Stimulated activated CD4-positive, alpha-beta T cell treated with anti-CD3 and anti-CD28 coated beads, TNF-alpha, amount 100 ng/mL, for 48 hours (primary cell): Measurements from ENCODE around the gene CDH23.

Experiments
- DNase-seq, 3 donors: peaks; one replicate each; pipeline ENCODE4 v3.0.0-alpha.2; 2020; ENCODE audit warnings: low read depth in 3 of 3

CDH23 gene

DNA sequence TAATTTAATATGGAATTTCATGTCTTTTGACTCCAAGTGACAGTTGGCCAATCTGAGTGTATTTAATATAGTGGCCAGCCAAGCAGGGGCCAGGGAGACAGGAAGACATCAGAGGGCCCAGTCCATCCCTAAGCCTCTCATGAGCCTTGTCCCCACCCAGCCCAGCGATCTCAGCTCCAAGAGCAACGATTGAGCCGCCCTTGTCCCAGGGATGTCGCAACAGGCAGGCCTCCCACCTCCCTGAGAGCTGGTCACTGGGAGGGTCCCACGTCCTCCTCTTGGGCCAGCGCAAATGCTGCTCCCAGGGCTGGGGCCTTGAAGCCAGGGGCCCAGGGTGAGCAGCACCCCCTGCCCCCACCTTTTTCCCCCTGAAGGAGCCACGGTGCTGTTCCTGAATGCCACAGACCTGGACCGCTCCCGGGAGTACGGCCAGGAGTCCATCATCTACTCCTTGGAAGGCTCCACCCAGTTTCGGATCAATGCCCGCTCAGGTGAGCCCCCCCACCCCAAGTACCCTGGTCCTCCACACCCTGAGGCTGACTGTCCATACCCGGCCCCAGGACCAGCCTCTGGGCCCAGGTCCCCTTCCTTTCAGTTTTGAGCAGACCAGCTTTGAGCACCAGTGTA lies 293.5 kb downstream of the CDH23 start:
- DNase-seq = no peak

DNA sequence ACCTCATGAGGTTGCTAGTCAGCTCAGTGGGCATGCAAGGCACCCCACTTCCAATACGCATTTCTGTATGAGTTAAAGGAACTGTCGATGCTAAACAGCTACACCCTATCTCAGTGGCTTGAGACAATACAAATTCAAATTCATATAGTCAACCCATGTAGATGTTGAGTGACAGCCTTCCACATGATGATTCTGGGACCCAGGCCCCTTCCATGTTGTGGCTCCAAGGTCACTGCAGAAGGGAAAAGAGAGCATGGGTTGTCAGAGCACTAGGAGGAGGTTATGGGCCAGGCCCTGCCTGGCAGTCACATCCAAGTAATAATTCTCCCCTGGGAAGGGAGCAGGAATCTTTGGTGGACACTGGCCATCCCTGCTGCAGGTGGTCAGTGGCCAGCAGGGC lies 294.7 kb downstream of the CDH23 start:
- DNase-seq = no peak

DNA sequence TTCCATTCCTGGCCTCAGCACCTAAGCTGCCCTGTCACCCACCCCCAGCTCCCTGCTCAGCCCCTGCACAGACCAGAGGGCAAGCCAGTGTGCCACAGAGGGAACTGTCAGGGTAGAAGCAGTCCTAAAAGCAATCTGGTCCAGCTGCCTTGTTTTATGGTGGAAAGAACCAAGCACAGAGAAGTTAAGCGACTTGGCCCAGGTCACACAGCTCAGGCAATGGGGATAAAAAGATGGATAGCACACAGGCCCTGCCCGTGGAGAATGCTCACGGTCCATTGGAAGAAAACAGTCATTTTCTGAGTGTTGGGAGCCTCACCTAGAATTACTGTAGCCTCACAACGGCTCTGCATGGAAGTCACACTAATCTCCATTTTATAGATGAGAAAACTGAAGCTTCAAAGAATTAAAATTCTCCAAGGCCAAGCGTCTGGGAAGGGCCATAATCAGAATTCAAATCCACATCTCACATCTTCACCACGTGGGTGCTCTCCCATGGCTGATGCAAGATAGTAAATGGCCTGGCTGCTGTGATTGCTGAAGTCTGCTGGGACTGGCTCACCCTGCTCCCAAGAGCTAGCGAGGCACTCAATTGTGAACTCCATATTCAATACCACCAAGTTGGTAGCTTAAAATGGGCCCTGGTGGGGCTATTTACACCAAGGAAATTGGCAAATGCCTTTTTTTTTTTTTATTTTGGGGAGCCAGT lies 296.0 kb downstream of the CDH23 start:
- DNase-seq = no peak

DNA sequence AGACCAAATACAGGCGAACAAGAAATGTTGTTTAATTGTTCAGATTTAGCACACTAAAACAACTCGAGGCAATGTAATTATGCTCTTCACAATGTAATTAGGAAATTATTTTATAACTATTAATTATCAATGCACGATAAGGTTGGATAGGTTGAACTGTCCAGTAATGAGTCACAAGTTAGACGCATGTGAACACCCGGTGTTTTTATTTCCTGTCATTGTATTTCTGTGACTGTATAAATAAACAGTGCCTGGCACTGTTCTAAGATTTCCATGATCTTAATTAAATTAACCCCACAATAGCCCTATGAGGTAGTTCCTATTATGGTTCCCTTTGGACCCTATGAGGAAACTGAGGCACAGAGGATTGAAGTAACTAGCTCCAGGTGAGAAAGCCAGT lies 296.7 kb downstream of the CDH23 start:
- no peak for DNase-seq

DNA sequence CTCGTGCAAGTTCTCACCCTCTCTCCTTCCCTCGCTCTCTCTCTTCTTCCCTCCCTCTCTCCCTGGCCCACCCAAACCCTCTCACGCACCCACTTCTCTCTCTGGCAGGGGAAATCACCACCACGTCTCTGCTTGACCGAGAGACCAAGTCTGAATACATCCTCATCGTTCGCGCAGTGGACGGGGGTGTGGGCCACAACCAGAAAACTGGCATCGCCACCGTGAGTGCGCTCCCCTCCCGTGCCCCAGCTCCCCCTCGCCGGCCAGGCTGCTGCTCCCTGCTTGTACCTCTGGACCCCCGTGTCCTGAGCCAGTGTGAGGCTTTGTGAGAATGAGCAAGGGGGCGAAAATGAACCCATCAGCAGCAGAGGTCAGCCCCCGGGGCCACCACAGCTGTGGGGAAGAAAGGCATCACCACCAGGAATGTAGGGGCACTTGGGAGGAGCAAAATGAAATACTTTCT lies 297.4 kb downstream of the CDH23 start:
- DNase-seq = no peak

DNA sequence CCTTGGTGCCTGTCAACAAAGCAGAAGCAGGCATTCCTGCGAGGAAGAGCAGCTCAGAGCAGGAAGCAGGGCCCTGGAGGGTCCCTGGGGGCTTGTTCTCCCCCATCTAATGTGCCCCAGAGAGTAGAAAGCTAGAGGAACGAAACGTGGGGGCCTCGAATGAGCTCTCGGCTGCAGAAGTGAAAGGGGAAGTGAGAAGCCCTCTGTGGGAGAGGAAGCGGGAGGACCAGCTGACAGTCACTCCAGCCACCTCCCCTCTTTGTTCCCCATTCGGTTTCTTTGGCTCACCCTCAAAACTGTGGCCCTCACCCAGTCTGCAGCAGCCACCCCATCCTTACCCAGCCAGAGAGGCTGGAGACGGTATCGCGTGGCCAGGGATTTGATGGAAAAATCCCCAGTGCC lies 297.8 kb downstream of the CDH23 start:
- DNase-seq = no peak

DNA sequence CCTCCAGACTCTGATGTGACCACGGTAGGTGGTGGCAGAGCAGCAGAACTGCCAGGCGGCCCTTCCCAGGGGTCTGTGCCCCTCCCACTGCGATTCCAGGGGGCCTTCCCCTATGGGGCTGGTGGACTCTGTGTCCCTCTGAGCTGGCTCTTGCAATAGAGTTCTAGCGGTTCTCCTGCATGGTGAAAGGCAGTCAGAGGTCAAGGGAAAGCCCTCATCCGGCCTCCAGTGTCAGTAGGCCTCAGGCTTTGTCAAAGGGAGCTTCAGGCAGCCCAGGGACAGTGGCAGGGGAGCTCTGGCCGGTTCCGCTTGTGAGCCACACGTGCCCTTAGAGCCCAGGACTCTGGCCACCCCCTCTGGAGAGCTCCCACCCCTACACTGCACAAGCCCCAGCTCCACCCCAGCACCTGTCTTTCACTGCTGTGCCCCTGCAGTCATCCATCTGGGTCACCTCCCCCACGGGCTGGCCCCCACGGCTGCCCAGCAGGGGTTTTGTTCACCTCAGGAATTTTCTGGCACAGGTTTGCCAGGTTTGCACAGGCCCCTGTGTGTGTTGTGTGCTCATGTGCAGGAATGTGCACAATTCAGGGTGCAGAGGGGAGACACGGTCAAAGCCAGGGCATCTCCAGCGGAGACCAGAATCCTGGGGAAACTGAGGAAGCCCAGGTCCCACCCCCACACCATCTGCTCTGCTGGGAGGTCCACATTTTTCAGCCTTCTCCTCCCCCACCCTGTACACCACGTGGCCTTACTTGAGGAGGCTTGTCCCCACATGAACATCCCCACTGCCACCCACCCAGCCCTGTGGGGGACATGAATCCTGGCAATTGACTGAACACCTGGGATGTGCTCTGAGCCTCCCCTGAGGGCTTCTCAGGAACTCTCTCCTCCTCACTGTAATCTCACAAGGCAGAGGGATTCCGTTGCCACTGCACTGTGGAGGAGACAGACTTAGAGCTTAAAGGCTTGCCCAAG lies 299.1 kb downstream of the CDH23 start:
- DNase-seq = no peak

DNA sequence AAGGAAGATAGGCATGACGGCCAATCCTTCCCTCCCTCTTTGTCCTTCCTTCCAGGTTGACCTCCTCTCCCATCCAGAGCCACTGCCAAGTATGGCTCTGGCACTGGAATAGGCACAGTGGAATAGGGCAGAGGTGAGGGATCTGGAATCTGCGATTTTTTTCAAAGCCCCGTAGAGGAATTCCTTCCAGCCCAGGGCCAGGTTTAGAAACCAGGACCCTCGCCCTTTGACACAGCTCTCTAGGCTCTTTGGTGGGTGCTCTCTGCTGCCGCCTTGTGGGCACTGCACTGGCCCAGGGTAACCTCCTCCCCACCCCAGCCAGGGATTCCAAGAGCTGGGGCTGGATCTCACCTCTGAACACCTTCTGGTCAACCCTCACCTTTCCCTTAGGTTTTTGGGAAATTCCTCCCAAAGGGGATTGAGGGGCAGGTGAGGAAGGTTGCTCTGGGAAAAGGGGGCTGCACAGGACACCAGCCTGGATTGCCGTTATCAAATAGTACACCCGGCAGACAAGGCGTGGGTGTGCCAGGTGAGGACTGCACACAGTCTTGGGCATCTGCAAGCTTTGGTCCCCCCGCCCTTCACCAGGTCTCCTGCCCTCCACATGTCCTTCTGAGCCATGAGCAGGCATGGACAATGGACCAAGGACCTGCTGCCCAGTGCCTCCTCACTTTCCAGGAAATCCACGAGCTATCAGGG lies 300.1 kb downstream of the CDH23 start:
- peak; percentile 43 to 70 (median 46) for DNase-seq

DNA sequence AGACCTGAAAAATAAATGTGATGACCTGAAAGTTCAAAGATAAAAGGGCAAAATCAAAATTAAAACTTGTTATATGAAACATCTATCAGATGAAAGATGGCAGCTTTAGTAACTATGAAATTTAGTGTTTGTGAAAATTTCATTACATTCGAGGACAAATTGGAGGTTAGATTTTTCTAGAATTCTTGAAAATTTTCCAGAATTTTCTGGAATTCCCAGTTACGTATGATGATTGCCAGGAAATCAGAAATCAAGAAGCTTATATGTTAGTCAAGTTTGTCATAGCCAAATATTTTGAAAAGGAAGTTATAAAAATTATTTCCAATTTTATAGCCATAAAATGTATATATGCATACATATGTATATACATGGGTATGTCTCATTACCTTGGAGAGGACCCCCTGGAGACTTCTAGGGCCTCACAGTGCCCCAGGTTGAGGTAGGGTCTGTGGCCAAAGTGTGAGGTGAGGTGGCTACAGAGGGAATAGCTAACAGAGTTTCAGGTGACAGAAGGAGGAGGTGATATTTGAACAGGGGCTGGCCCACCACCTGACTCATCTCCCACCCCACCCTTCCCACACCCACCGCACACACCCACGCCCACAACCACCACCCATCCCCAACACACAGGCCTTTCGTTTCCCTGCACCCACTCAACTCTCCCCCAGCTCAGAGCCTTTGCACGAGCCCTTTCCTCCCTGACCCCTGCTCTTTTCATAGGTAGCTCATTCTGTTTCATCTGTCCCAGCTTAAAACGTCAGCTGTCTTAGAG lies 301.4 kb downstream of the CDH23 start:
- no peak for DNase-seq

DNA sequence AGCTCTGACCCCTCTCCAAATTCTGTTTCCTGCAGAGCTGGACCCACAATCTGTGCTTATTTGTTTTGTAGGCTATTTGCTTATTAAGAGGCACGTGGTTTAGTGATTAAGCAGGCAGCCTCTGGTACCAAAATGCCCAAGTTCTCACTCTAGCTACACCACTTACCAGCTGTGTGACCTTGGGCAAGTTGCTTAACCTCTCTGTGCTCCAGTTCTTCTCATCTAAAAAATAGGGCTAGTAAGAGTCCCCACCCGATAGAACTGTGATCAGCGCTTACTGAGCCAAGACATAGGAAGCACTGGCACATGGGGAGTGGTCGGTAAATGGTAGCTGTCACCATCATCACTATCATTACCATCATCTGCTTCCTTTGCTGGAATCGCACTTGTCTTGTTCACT lies 302.0 kb downstream of the CDH23 start:
- no peak for DNase-seq

DNA sequence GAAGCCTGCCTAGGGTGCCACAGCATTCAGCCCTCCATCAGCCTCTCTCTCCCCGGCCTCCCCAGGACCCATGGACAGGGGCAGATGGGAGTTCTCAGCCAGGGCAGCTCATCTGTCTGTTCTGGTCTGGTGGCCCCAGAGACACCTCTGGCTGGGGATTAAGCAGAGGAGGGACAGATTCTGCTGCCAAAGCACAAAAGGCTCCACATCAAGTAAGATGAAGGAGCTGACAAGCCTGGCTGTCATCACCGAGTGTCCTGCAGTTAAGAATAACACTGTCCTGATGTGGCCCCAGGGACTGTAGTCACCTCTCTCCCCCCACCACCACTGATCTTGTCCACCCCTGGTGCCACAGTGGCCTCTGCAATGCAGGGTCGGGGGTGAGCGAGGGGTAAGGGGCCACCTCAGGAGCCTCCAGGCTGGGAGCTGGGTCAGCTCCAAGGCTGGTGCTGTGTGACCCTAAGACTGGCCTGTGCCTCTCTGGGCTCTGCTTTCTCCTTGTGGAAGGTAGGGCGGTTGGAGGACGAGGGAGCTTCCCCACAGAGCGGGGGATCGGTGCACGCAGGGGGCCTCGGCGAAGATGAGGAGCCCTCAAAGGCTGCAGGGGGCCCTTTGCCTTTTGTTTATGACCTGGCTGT lies 304.1 kb downstream of the CDH23 start:
- no peak for DNase-seq

DNA sequence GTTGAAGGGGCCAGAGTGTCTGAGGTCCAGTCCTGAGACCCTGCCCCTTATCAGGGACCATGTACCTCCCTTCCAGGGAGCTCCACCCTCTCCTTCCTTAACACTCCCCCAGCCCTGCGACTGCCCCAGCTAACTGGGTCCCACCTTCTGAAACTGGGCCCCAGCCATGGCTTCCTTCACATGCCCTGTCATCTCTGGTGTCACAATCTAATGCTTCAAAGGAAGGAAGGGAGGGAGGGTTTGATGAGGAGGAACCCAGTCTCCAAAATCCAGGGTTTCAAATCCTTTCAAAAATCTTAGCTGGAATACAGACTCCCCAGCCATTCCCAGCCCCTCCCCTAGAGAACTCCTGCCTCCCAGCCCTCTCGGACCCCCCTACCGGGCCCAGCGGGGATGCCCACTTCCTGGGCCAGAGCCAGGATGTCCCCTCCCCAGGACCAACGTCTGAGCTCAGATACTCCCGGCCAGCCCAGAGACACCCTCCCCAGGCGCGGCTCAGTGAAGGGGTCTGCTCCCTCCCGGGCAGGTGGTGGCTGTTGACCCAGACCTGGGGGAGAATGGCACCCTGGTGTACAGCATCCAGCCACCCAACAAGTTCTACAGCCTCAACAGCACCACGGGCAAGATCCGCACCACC lies 304.9 kb downstream of the CDH23 start:
- DNase-seq = no peak

DNA sequence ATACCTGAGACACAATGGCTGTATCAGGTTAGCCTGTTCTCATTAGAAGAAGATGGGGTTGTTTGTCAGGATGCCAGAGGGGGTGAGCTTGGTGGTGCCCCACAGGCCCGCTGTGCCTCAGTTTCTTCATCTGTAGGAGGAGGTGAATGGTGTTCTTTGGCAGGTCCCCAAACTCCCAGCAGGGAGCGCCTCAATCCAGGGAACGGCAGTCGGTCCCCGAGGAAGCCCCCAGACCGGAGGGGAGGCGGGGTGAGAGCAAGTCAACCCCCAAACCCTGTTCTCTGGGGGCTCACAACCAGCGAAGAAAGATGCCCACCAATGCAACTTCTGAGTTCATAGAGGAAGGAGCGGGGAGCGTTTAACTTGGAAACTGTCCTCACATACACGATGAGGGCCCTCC lies 306.9 kb downstream of the CDH23 start:
- DNase-seq = no peak

DNA sequence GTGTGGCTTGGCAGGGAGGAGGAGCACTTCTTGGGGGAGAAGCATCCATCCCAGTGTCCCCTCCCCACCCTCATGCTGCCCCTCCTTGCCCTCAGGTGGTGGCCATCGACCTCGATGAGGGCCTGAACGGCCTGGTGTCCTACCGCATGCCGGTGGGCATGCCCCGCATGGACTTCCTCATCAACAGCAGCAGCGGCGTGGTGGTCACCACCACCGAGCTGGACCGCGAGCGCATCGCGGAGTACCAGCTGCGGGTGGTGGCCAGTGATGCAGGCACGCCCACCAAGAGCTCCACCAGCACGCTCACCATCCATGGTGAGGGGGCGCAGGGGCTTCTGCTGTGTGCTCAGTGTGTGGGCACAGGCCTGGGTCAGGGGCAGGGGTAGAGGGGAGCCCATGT lies 308.1 kb downstream of the CDH23 start:
- no peak for DNase-seq

DNA sequence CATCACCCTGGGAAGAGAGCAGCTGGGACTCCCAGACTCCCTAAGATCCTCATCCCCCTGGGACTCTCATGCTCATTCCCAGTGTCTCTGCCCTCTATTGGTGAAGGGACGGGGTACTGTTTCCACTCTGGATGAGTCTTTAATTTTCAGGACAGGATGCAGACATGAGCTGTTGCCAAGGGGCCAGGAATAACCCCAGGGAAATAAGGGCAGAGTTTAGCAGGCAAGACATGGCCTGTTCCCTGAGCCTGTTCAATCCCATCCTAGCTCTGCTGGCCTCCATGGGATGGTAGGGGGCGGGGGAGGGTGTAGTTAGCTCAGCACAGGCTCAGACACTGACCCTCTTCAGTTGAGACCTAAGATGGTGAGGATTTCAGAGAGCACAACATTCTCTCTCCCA lies 308.9 kb downstream of the CDH23 start:
- no peak for DNase-seq

DNA sequence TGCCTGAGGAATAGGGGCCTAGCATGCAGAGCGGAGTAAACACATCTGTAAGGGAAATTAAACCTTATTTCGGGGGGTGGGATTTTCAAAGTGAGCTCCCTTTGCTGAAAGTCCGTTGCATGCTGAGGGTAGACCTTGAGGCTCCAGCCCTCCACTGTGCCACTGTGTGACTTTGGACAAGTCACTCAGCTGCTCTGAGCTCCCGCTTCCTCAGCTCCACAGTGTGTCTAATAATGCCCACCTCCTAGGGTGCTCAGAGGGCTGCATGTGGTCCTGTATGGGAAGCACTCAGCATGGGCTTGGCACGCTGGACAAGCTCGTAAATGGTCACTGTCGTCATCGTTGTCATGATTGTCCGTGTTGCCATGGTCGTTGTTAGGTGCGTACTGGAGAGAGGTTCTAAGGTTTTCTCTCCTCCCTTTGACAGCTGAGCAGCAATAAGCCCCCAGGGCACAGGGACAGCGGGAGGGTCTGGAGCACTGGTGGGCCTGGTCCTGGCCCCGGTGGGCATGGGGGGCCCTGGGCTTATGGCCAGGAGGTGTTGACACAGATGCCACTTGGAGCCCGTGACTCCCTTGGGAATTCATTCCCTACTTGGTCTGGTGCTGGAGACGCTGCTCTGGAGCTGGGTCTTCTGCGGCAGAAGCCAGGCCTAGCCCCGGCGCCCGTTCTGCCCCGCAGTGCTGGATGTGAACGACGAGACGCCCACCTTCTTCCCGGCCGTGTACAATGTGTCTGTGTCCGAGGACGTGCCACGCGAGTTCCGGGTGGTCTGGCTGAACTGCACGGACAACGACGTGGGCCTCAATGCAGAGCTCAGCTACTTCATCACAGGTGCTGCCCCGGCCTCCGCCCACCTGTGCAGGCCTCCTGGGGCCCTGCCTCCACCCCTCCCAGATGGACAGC lies 309.7 kb downstream of the CDH23 start:
- no peak for DNase-seq

DNA sequence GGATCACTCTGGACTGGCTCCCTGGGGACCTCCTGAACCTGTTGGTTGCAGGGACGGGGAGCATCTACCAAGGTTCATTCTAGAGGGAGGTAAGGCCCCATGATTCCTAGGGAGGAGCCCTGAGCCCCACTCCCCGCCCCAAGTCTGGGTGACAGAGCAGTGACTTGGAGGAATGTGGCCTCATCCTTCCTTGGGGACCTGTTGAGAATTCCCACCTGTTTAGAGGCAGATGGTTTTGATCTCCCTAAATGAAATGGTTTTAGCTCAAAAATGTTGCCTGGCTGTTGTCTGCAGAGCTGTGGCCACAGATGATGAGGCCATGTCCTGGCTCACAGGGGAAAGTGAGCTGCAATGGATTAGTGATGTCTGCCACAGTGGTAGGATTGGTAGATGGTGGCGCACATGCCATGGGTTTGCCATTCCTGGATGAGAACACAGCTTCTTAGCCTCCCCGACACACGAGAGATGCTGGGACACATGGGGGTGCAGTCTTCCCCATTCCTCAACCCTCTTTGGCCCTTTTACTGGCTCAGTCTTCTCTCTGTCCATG lies 310.6 kb downstream of the CDH23 start:
- DNase-seq = no peak

DNA sequence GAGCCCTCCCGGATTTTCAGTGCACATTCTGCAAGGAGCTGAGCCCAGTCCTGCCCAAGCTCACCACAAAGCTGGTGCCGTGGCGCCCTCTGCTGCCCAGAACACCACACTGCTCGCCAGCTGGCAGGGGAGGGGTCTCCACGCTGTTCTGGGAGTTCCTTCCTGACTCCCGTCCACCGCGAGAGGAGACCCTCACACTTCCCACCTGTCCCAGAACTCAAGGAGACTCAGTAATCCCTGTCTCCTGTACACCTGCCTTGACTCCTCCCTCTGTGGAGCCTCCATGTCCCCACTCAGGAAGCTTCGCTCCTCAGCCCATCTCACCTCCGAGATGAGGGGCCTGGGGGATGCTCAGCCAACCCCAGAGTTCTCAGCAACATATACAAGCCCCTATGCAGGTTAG lies 311.6 kb downstream of the CDH23 start:
- DNase-seq = peak; percentile 43 to 63 (median 54)
